Right lobe of liver (tissue), 4 donors: ENCODE data around the gene PMEL.

Experiments
- CTCF ChIP-seq, 4 donors: fragments of 200-600 bp in 3 of 4; fragments of 450-650 bp in 1 of 4; IDR thresholded peaks; one replicate each; pipeline versions ENCODE4 v1.5.1 to v1.8.0; 2016 to 2022; ENCODE audit warnings: antibody characterized with exemption in 4 of 4, mild to moderate bottlenecking in 2 of 4
- POLR2A ChIP-seq: fragments of 450-650 bp; IDR thresholded peaks from one replicate; pipeline ENCODE4 v1.6.1; 2017; ENCODE audit warnings: antibody characterized with exemption, mild to moderate bottlenecking
- donor health status: DM: no; HTN: no; CAD: no.
- donor health status: DM: no; HTN: no; CAD: no.
- donor health status: DM: no; HTN: yes; CAD: no.

DNA sequence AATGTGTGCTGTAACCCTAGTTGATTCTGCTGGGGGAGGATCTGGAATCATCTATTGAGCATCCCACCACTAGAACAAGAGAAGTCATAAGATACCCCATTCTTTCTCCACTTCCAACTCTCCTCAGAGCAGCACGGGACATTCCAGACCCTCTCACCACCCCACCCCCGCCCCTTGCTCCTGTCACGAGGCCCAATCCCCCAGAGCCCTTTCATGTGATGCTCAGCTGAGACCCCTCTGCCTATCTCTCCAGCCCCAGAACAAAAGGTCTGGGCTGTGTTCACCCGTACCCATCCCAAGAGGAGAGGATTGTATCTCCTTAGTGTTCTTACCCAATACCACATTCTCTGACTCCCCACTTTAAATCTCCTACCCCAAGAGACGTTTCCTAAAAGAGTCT lies 602 bp downstream of the PMEL start:
- no peak for TF ChIP-seq CTCF (IDR thresholded peaks at IDR 0.05)
- no peak for TF ChIP-seq POLR2A
